Right kidney (tissue), 1 donor: ENCODE data around the gene PAK3.

ENCODE experiments used
- DNase-seq: peaks from one replicate; pipeline ENCODE4 v3.0.0-alpha.2; 2016

PAK3 gene

GRCh38 chrX:111131572-111131971 is 35.6 kb downstream of the PAK3 start:
- DNase-seq, result no peak

GRCh38 chrX:111133389-111133788 is 37.4 kb downstream of the PAK3 start:
- no peak for DNase-seq

- no peak for DNase-seq
These were observed 49.9 kb downstream of the PAK3 start for GRCh38 chrX:111145878-111146277.

- no peak for DNase-seq
These were observed 55.8 kb downstream of the PAK3 start for GRCh38 chrX:111151764-111152163.

GRCh38 chrX:111159232-111159631 is 63.2 kb downstream of the PAK3 start:
- DNase-seq, result no peak

GRCh38 chrX:111164728-111165127 is 68.7 kb downstream of the PAK3 start:
- DNase-seq, result no peak

GRCh38 chrX:111165902-111166301 is 69.9 kb downstream of the PAK3 start:
- DNase-seq, result no peak

- DNase-seq, result no peak
These were observed 71.3 kb downstream of the PAK3 start for GRCh38 chrX:111167334-111167733.

- no peak for DNase-seq
These were observed 72.3 kb downstream of the PAK3 start for GRCh38 chrX:111168314-111168713.

- no peak for DNase-seq
These were observed 73.2 kb downstream of the PAK3 start for GRCh38 chrX:111169141-111169540.

GRCh38 chrX:111170017-111170416 is 74.0 kb downstream of the PAK3 start:
- DNase-seq, result no peak

- no peak for DNase-seq
These were observed 84.8 kb downstream of the PAK3 start for GRCh38 chrX:111180750-111181240.

GRCh38 chrX:111181951-111182350 is 86.0 kb downstream of the PAK3 start:
- no peak for DNase-seq

GRCh38 chrX:111182997-111183396 is 87.0 kb downstream of the PAK3 start:
- DNase-seq, result no peak

- DNase-seq, result no peak
These were observed 95.6 kb downstream of the PAK3 start for GRCh38 chrX:111191598-111191997.

GRCh38 chrX:111199505-111199904 is 103.5 kb downstream of the PAK3 start:
- DNase-seq, result no peak

GRCh38 chrX:111200327-111200726 is 104.3 kb downstream of the PAK3 start:
- no peak for DNase-seq

- DNase-seq, result no peak
These were observed 111.9 kb downstream of the PAK3 start for GRCh38 chrX:111207851-111208250.

- no peak for DNase-seq
These were observed 120.4 kb downstream of the PAK3 start for GRCh38 chrX:111216293-111216801.

GRCh38 chrX:111244235-111244750 is 148.3 kb downstream of the PAK3 start:
- DNase-seq, result no peak

GRCh38 chrX:111254896-111255693 is 159.1 kb downstream of the PAK3 start:
- no peak for DNase-seq

GRCh38 chrX:111257733-111258132 is 161.7 kb downstream of the PAK3 start:
- DNase-seq, result no peak

GRCh38 chrX:111259559-111259958 is 163.6 kb downstream of the PAK3 start:
- no peak for DNase-seq

GRCh38 chrX:111260451-111260850 is 164.5 kb downstream of the PAK3 start:
- DNase-seq, result no peak
